Right lobe of liver (tissue), 4 donors: ENCODE results near the gene SSBP2.

ENCODE experiments used
- CTCF ChIP-seq, 4 donors: fragments of 200-600 bp in 3 of 4; fragments of 450-650 bp in 1 of 4; IDR thresholded peaks; one replicate each; pipeline versions ENCODE4 v1.5.1 to v1.8.0; 2016 to 2022; ENCODE audit warnings: antibody characterized with exemption in 4 of 4, mild to moderate bottlenecking in 2 of 4
- POLR2A ChIP-seq: fragments of 450-650 bp; IDR thresholded peaks from one replicate; pipeline ENCODE4 v1.6.1; 2017; ENCODE audit warnings: antibody characterized with exemption, mild to moderate bottlenecking
- donor health status: DM: no; HTN: no; CAD: no.
- donor health status: DM: no; HTN: no; CAD: no.
- donor health status: DM: no; HTN: yes; CAD: no.

GRCh38 chr5:81779125-81779915 lies 28.4 kb upstream of the SSBP2 start:
- TF ChIP-seq POLR2A, result no peak
- TF ChIP-seq CTCF (IDR thresholded peaks at IDR 0.05), result no peak
